Hematopoietic multipotent progenitor cell (in vitro differentiated cells): Measurements from ENCODE around the gene CMIP. TPM values are rescaled to one million over a fixed set of nuclear protein-coding genes. Genes with fewer than 3 reads are reported as not detected.

Experiments used
- DNase-seq, 3 donors: peaks; one replicate each; pipeline ENCODE4 v3.0.0-alpha.2; 2011 to 2015; ENCODE audit warnings: low read depth in 2 of 3, low spot score in 2 of 3
- total RNA-seq: library from RNA; depleted of rRNA; stranded (reverse); fragments of >200 nt; gene quantifications from one replicate; pipeline ENCODE4 v1.2.3, GENCODE V29; 2012

CMIP gene
- total RNA-seq, 1 donor: 45.2 TPM

DNA sequence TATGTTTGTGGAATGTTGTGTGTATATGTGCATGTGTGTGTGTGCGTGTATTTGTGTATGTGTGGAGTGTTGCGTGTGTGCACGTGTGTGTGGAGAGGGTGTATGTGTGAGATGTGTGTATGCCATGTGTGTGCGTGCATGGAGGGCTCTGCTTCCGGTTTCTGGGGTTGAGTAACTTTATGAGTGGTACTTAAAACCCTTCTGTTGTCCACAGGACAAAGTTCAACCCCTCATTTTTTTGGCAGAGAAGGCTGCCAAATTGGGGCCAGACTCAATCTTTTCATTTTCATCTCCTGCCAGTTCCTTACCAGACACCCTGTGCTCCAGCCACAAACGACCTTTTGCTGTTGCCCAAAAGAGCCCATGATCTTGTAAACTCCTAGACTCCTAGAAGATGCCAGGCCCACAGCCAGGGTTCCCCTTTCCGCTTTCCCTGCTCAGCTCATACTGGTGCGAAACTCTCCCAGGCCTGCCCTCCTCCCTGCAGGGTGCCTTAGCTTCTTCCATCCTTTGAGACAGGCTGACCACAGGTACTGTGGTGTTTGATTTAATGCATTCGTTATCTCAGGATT is 100.2 kb downstream of the CMIP start:
- DNase-seq: peak in 1 of 3 donors; percentile 37

DNA sequence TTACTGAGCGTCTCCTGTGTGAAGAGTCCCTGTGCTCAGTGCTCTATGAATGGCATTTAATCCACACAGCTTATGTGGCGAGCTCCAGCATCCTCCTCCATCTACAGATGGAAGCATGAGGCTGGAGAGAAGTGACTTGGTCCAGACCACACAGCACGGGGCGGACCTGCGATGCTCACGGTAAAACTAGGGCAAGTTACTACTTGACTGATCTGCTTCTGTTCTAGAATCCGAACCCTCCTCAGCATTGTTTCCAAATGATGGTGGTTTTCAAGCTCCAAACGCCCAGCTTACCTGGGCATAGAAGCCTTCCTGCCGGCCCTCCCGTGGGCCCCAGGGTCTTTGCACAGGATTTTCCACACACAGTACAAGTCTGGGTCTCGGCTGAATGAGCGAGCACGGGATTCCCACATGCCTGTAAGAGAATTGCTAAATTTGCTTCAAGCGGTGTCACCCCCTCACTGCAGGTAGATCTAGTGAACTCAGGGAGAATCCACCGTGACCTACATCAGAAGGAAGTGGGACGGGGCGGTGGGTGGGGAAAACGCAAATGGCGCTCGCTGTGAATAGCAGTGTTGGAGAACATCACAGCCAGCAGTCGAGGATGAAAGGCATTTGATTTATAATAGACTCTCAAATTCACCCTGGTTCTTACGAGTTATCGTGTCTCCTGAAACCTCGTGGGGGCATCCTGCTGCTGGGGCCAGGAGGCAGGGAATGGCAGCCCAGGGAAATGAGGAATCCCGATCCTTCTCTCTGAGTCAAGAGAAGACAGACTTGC is 101.1 kb downstream of the CMIP start:
- no peak for DNase-seq

DNA sequence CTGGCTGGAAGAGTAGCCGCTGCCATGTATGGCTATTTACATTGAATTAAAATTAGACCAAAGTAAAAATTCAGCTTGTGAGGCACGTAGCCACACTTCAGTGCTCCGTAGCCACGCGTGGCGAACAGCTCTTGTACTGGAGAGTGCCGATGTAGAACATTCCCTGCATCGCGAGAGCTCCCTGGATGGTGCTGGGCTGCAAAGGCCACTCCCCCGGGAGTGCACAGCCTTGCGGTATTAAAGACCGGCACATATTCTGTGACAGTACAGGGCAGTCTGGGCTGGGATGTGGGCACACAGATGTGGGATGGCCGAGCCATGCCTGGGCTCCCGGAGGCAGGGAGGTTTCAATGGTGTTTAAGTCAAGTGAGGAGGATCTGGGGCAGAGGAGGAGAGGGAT is 102.2 kb downstream of the CMIP start:
- DNase-seq: no peak

DNA sequence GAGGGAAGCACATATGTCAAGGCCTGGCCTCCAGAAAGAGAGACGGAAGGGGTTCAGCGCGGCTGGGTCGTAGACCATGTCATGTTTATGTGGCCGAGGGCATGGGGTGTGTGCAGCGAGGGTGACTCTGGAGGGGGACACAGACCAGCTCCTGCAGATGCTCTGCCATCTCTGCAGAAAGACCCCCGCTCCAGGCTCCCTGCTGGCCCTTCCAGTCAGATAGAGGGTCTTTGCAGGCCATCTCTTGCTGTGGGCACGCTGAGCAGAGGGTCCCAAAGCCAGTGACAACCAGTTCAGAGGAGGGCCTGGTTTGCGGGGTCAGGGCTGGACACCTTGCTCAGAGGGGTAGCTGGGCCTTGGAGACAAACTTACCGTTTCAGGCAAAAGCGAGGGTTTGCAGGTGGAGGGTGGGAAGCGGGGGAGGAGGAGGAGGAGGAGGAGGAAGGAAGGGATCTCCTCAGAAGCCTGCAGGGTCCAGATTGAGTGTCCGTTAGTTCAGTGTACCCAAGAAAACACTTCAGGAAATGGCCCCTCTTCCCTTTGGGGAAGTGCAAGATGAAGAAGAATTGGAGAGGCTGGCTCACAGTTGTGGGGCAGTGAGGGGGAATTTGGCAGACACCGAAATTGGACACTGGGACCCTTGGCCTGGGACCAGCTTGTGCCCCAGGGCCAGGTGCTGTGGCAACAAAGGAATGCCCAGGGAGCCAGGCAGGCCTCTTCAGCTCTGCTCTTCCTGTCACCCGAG is 102.8 kb downstream of the CMIP start:
- no peak for DNase-seq

DNA sequence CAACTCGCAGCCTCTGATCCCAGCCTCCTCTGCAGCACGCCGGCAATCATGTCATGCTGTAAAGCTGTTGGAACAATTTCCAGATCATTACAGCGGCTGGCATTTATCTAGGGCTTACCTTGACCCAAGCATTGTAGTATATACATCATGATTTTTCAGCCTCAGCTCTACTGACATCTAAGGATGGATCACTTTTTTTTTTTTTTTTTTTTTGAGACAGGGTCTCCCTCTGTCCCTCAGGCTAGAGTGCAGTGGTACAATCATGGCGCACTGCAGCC is 103.3 kb downstream of the CMIP start:
- no peak for DNase-seq

DNA sequence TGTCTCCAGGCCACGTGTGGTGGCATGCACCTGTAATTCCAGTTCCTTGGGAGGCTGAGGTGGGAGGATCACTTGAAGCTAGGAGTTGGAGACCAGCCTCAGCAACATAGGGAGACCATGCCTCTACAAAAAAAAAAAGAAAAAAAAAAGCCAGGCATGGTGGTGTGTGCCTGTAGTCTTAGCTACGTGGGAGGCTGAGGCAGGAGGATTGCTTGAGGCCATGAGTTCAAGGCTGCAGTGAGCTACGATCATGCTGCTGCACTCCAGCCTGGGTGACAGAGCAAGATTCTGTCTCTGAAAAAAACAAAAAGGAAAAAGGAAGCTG is 103.9 kb downstream of the CMIP start:
- no peak for DNase-seq

DNA sequence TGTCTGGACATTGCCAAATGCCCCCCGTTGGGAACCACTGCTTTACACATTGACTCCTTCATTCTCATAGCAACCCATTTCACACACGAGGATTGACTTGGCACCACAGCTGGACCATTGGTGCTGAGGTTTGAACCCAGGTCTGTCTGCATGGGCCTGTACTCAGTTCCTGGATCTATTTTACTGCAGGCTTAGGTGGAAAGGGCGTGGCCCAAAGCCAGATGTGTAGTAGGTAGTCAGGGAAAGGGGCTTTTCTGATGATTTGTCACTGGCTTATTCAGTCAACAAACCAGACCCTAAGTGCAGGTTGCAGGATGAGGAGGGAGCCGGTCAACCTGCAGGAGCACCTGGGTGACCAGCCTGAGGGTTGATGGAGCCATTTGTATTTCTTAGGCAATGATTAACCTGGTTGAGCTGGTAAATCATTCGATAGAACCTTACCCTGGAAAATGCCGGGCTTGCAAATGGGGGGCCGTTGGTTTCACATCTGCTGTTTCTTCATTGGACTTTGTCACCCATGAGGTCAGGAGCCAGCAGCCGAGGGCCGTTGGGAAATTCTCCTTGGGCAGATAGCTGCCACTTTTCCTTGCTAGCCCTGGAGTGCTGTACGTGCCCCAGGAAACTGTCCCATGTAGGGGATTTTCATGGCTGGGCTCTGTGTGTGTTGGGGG is 104.4 kb downstream of the CMIP start:
- DNase-seq: no peak

DNA sequence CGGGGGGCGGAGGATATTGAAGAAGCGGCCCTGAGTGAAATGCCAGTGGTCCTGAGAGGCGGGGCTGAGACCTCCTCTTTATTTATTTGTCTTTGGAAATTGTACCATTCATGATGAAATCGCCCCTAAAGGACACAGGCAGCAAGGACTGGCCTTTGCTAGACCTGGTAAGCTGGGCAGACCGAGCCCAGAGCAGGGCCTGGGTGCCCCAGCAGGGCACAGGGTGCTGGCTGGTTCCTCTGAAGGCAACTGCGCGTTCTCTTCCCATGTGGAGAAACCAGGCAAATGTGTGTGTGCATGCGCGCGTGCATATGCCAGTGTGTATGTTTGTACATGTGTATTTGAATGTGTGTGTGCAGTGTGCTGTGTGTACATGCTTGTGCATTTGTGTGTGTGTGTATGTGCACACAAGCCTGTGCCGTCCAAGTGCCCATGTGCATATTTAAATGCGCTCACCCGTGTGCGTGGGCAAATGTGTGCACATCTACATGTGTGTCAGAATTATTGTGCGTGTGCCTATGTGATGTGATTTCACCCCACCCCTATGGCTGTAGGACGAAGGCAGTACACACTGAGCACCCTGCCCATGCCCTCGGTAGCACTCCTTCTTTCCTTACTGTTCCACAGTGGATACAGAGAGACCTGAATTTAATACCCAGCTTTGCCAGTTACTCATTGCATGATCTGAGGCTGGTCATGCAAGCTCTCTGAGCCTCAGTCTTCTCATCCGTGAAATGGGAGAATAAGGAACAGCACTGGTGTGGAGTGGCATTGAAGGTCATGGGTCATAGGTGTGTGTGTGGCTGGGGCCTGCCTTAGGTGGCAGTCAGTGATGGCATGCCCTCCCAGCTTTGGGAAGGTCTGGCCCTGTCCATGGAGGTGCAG is 105.2 kb downstream of the CMIP start:
- DNase-seq: no peak

DNA sequence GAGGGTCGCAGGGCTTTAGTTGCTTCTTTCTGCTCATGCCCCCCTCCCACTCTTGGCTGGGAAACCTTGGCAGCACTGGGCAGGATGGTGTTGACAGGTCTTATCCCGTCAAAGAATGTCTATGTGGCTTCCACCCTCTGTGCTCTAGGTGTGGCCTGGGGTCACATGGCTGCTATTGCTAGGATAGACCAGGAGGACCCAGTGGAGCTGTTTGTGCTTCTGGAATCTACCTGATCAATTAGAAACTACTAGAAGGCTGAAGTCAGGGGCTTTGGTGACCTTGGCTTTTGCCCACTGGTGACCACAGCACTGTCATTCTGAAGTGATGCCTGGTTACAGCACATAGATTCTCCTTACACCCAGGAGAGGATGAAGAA is 105.8 kb downstream of the CMIP start:
- DNase-seq: no peak

DNA sequence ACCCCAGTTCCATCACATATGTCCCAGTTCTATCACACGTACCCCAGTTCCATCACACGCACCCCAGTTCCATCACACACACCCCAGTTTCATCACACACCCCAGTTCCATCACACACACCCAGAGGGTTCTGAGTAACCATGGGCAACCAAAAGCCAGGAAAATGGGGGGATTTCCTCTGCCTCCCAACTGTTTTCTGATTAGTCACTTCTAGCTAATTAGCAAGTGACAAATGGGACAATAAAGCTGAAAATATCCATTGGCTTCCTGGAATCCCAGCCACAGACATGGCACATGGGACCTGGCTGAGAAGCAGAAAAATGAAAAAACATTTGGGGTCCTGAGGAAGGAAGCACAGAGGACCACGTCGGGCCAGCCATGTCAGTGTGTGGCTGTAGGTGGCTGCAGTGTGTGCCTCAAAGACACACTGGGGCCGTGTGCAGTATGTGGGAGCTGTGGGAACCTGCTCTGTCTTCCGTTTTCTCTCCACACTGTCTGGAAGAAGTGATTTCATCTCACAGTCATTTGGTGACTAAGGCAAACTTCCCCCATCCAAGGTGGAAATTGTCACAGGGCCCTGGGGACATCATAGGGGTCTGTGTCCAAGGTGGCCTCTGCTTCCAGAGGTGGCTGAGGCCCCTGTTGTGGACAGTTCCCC is 106.7 kb downstream of the CMIP start:
- peak in 2 of 3 donors; percentile 37 to 41 for DNase-seq

DNA sequence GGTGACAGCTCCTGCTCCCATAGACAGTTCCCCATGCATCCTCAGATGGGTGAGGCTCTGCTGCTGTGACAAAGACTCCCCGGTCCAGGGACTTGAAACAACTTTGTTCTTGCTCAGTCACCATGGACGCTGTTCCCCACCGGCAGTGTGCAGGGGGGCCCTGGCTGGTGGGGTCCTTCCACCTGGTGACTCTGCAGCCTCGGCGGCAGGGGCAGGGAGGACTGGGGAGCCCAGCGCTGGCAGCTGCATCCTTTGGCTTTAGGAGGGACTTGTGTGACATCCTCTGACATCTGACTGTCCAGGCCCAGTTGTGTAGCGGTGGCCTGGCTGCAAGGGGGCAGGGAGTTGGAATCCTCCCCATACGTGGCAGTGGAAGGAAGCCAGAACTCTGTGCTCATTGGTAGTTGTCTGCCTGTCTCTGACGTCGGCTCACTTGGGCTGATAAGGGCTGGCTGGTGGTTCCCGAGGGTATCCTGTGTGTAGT is 107.3 kb downstream of the CMIP start:
- DNase-seq: peak in 1 of 3 donors; percentile 34

DNA sequence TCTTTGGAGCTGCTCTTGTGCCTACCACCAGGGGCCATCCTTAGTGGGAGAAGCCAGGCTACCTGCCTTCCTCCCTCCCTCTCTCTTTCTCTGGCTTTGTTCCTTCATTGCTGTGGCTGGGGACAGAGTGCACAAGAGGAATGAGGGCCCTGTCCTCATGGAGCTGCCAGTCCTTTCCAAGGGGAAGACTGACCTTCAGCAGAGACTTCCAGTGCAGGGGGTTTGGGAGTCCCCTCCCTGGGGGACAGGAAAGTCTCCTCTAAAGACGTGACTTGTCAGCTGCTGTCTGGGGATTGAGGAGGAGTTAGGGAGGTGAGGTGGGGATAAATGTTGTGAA is 108.1 kb downstream of the CMIP start:
- DNase-seq: no peak

DNA sequence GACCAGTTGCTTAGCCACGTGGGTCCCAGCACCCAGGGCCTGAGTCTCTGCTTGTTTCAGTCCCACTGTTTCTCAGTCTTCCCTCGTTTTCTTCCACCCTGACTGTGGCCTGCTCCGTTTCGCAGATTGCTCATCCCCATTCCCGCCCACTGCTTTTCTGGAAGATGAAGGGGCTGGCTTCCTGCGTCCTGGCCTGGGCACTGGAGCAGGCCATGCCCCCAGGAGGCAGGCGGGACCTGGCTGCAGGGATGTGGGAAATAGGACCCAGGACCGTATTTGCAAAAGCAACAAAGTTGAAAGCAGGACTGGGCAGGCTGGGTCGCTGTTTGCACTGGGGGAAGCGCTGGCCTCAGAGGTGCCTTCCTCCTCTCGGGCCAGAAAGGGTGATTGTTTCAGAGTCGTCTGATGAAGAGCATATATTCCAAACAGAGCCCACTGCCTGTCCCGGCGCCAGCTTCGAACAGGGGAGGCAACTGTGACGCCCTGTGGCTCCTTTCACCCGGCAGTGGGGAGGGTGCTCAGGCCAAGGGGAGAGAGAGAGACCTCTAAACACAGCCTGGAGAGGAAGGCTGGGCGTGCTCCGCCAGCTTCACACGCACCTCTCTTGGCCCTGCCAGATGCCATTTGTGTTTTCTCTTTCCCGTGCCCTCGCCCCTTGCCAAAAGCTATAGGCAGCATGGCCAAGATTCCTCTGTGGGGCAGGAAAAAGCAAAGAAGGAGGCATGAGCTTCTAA is 108.6 kb downstream of the CMIP start:
- DNase-seq: no peak

DNA sequence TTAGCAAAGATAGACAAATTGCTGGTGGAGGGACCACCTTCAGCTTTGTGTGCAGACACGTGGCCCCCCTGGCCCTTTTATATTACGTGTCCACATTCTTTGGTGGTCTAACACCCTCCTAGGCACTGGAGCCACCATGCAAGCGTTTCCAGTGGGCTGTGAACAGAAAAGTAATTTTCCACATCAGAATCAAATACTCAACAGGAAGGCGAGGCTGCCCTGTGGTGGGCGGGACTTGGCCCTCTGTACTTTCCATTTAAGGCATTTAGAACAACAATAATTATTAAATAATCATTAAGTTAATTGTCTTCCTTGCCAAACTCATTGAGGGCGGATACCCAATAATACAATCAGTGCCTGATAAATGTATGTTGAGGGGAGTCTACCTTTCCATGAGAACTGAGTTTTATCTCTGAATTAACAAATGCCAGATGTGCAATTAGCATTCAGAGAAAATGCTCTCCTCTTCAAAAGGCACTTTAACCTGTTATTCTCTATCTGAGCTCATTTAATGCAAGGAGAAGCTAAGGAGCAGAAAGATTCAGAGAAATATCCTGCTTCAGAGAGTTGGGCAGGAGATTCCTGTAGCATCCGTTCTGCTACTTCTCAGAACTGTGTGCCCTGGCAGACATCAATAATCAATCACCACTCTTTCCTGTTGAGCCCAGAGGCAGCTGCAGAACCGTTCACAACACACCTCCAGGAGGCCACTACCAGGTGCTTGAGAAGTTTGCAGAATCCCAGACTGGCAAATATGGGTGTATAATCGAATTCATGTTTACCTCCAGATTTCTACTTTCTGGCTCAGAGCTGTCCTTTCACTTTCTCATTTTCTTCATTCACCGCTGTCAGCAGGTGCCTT is 109.4 kb downstream of the CMIP start:
- no peak for DNase-seq

DNA sequence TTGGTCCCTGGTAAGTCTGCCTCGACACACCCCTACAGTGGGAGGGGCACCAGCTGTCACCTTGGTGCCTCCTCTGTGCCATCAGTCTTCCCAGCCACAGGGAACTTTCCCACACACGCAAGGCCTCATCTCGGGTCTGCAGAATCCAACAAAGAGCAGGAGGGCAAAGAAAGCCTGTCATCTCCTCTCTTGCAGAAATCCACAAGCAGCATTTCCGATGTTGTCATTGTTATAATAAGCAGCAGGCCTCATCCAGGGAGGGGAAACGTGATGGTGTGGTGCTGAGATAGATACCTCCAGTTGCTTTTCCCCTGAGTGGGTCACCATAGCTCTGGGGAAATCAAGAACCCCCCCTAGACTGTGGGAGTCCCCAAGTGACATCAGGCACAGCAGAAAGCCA is 110.4 kb downstream of the CMIP start:
- no peak for DNase-seq

DNA sequence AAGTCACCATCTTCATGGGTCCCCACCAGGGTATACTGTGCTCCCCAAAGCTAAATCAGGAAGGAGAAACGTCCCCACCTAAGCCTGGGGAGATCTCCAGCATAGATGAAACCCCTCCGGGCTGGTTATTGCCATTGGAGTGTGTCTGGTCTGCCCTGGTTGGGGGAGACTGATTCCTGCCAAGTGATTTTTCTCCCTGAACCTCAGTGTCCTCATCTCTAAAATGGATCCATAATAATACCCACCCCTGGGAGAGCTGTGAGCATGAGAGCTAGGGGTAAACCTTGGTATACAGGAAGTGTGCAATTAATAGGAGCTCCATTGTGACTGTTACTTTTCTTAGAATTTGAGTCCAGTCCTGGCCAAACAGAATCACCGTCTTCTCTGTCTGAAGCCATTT is 111.1 kb downstream of the CMIP start:
- no peak for DNase-seq

DNA sequence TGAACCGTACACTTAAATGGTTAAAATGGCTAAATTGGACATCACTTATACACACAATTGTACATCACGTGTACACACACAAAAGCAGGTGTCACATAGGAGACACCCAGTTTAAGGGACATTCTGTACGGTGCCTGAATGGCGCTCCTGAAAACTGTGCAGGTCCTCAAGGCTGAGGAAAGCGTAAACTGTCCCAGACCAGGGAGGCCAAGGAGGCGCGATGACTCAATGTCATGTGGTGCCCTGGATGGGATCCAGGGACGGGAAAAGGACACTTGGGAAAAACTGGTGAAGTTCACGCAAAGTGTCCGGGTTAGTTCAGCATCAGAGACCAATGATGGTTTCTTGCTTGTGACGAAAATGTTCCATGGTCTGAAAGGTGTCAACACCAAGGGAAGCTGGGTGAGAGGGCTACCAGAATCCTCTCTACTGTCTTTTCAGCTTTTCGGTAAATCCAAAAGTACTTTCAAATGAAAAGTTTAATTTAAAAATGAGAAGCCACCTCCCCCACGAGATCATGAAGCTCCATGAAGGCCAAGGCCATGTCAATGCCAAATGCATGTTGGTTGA is 112.2 kb downstream of the CMIP start:
- no peak for DNase-seq

DNA sequence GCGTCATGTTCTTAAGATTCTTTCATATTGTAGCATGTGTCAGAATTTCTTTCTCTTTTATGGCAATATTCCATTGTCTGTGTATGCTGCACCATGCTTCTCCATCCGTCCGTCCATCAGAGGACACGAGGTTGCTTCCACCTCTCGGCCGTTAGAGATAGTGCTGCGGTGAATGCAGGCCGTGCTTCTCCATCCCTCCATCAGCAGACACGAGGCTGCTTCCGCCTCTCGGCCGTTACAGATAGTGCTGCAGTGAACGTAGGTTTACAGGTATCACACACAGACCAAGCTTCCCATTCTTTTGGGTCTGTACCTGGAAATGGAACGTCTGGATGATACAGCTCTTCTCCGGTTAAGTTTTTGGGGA is 113.5 kb downstream of the CMIP start:
- DNase-seq: no peak
